WTC11 (cell line): ENCODE data around the gene BTN3A1. TPM values are rescaled to one million over a fixed set of nuclear protein-coding genes. Genes with fewer than 3 reads are reported as not detected.

Experiments used
- ATAC-seq: fragments of 200-7000 bp; cut with Tn5 transposase; 2 replicates; pipeline ENCODE4 v1.10.0; 2021; ENCODE audit warnings: mild to moderate bottlenecking, moderate library complexity
- CTCF ChIA-PET: fragments of 300-600 bp; sonication (Branson Sonifier 250); formaldehyde crosslinking; loops from one replicate; lab custom pipeline; 2021; ENCODE audit warnings: antibody characterized with exemption; lab: Charles Lee
- POLR2A ChIA-PET: fragments of 350-600 bp; sonication (Branson Sonifier 250); formaldehyde crosslinking; loops from one replicate; lab custom pipeline; 2021; ENCODE audit warnings: antibody characterized with exemption; lab: Charles Lee
- DNase-seq: peaks from one replicate; pipeline ENCODE4 v3.0.0; 2021; ENCODE audit warnings: low spot score
- H3K27ac Mint-ChIP-seq: 2 replicates; pipeline ENCODE4 v1.8.0; 2021; ENCODE audit warnings: mixed read lengths
- H3K27me3 Mint-ChIP-seq: 2 replicates; pipeline ENCODE4 v1.8.0; 2021; ENCODE audit warnings: low read depth, mild to moderate bottlenecking, moderate library complexity, mixed read lengths
- H3K36me3 Mint-ChIP-seq: 2 replicates; pipeline ENCODE4 v1.8.0; 2021; ENCODE audit warnings: mixed read lengths
- H3K4me1 Mint-ChIP-seq: 2 replicates; pipeline ENCODE4 v1.8.0; 2022; ENCODE audit warnings: mixed read lengths
- H3K4me3 Mint-ChIP-seq: 2 replicates; pipeline ENCODE4 v1.8.0; 2021; ENCODE audit warnings: mild to moderate bottlenecking, moderate library complexity, mixed read lengths
- H3K9me3 Mint-ChIP-seq: 2 replicates; pipeline ENCODE4 v1.8.0; 2021; ENCODE audit warnings: mixed read lengths
- AR ChIP-seq: fragments of 250-450 bp; sonication (Bioruptor Pico); IDR thresholded peaks from 2 replicates; pipeline ENCODE4 v1.9.0; 2021; ENCODE audit warnings: mild to moderate bottlenecking
- CREB1 ChIP-seq: sonication (generic); formaldehyde crosslinking; IDR thresholded peaks from 2 replicates; pipeline ENCODE4 v1.8.0; 2023; ENCODE audit warnings: mild to moderate bottlenecking, missing genetic modification reagents
- E2F4 ChIP-seq: sonication (generic); formaldehyde crosslinking; IDR thresholded peaks from 2 replicates; pipeline ENCODE4 v1.8.1; 2022; ENCODE audit warnings: low read depth, mild to moderate bottlenecking, moderate library complexity, missing genetic modification reagents, borderline replicate concordance
- ERG ChIP-seq: fragments of 250-450 bp; sonication (Bioruptor Pico); IDR thresholded peaks from 2 replicates; pipeline ENCODE4 v1.8.0; 2021; ENCODE audit warnings: mild to moderate bottlenecking
- FOXJ3 ChIP-seq: sonication (generic); formaldehyde crosslinking; IDR thresholded peaks from 2 replicates; pipeline ENCODE4 v1.9.0; 2021; ENCODE audit warnings: missing genetic modification reagents, mild to moderate bottlenecking, borderline replicate concordance
- FOXP1 ChIP-seq: sonication (generic); formaldehyde crosslinking; IDR thresholded peaks from 2 replicates; pipeline ENCODE4 v1.8.0; 2022; ENCODE audit warnings: missing genetic modification reagents, mild to moderate bottlenecking, moderate library complexity, borderline replicate concordance
- JUN ChIP-seq: sonication (generic); formaldehyde crosslinking; IDR thresholded peaks from 2 replicates; pipeline ENCODE4 v1.8.0; 2023; ENCODE audit warnings: mild to moderate bottlenecking, missing genetic modification reagents
- KAT7 ChIP-seq: sonication (generic); formaldehyde crosslinking; IDR thresholded peaks from 2 replicates; pipeline ENCODE4 v1.8.1; 2023; ENCODE audit warnings: missing genetic modification reagents, mild to moderate bottlenecking, borderline replicate concordance
- MYBL2 ChIP-seq: sonication (generic); formaldehyde crosslinking; IDR thresholded peaks from 2 replicates; pipeline ENCODE4 v1.8.1; 2023; ENCODE audit warnings: mild to moderate bottlenecking, moderate library complexity, missing genetic modification reagents
- NFATC4 ChIP-seq: fragments of 250-450 bp; sonication (Bioruptor Pico); IDR thresholded peaks from 2 replicates; pipeline ENCODE4 v1.9.0; 2021; ENCODE audit warnings: mild to moderate bottlenecking
- PRDM15 ChIP-seq: sonication (generic); formaldehyde crosslinking; IDR thresholded peaks from 2 replicates; pipeline ENCODE4 v1.8.0; 2022; ENCODE audit warnings: missing genetic modification reagents
- ZBTB21 ChIP-seq: sonication (generic); formaldehyde crosslinking; IDR thresholded peaks from 2 replicates; pipeline ENCODE4 v1.8.1; 2023; ENCODE audit warnings: mild to moderate bottlenecking, missing genetic modification reagents, borderline replicate concordance
- ZNF121 ChIP-seq: sonication (generic); formaldehyde crosslinking; IDR thresholded peaks from 2 replicates; pipeline ENCODE4 v1.8.0; 2023; ENCODE audit warnings: missing genetic modification reagents
- ZNF671 ChIP-seq: fragments of 250-450 bp; sonication (Bioruptor Pico); IDR thresholded peaks from 2 replicates; pipeline ENCODE4 v1.8.0; 2021; ENCODE audit warnings: mild to moderate bottlenecking
- total RNA-seq: library from RNA; stranded (reverse); gene quantifications from 3 replicates; pipeline ENCODE4 v1.2.3, GENCODE V29; 2021
- TF ChIP-seq, protein P1 (sequence below): fragments of 250-450 bp; sonication (Bioruptor Pico); IDR thresholded peaks from 2 replicates; pipeline ENCODE4 v1.9.0; 2021; ENCODE audit warnings: mild to moderate bottlenecking, borderline replicate concordance
- TF ChIP-seq, protein P2 (sequence below): sonication (generic); formaldehyde crosslinking; IDR thresholded peaks from 2 replicates; pipeline ENCODE4 v1.8.0; 2023; ENCODE audit warnings: missing genetic modification reagents, mild to moderate bottlenecking, borderline replicate concordance
- TF ChIP-seq, protein P3 (sequence below): sonication (generic); formaldehyde crosslinking; IDR thresholded peaks from 2 replicates; pipeline ENCODE4 v1.8.0; 2023; ENCODE audit warnings: missing genetic modification reagents

The BTN3A1 gene
- total RNA-seq, 1 experiment from 2014 or later: 4.5 TPM

- H3K4me1 Mint-ChIP-seq: peaks cover 27% of the 10 kb centered on the region
- no peak for TF ChIP-seq PRDM15 (CRISPR knock-in tag)
- no peak for TF ChIP-seq CREB1 (CRISPR knock-in tag)
- TF ChIP-seq, protein P1, sequence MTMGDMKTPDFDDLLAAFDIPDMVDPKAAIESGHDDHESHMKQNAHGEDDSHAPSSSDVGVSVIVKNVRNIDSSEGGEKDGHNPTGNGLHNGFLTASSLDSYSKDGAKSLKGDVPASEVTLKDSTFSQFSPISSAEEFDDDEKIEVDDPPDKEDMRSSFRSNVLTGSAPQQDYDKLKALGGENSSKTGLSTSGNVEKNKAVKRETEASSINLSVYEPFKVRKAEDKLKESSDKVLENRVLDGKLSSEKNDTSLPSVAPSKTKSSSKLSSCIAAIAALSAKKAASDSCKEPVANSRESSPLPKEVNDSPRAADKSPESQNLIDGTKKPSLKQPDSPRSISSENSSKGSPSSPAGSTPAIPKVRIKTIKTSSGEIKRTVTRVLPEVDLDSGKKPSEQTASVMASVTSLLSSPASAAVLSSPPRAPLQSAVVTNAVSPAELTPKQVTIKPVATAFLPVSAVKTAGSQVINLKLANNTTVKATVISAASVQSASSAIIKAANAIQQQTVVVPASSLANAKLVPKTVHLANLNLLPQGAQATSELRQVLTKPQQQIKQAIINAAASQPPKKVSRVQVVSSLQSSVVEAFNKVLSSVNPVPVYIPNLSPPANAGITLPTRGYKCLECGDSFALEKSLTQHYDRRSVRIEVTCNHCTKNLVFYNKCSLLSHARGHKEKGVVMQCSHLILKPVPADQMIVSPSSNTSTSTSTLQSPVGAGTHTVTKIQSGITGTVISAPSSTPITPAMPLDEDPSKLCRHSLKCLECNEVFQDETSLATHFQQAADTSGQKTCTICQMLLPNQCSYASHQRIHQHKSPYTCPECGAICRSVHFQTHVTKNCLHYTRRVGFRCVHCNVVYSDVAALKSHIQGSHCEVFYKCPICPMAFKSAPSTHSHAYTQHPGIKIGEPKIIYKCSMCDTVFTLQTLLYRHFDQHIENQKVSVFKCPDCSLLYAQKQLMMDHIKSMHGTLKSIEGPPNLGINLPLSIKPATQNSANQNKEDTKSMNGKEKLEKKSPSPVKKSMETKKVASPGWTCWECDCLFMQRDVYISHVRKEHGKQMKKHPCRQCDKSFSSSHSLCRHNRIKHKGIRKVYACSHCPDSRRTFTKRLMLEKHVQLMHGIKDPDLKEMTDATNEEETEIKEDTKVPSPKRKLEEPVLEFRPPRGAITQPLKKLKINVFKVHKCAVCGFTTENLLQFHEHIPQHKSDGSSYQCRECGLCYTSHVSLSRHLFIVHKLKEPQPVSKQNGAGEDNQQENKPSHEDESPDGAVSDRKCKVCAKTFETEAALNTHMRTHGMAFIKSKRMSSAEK: no peak
- no peak for TF ChIP-seq JUN (CRISPR knock-in tag)
- TF ChIP-seq FOXP1 (CRISPR knock-in tag): no peak
- TF ChIP-seq ERG (CRISPR knock-in tag): no peak
- TF ChIP-seq E2F4: no peak
- TF ChIP-seq ZNF121: no peak
- TF ChIP-seq NFATC4 (CRISPR knock-in tag): no peak
- TF ChIP-seq AR: no peak
- TF ChIP-seq, protein P2, sequence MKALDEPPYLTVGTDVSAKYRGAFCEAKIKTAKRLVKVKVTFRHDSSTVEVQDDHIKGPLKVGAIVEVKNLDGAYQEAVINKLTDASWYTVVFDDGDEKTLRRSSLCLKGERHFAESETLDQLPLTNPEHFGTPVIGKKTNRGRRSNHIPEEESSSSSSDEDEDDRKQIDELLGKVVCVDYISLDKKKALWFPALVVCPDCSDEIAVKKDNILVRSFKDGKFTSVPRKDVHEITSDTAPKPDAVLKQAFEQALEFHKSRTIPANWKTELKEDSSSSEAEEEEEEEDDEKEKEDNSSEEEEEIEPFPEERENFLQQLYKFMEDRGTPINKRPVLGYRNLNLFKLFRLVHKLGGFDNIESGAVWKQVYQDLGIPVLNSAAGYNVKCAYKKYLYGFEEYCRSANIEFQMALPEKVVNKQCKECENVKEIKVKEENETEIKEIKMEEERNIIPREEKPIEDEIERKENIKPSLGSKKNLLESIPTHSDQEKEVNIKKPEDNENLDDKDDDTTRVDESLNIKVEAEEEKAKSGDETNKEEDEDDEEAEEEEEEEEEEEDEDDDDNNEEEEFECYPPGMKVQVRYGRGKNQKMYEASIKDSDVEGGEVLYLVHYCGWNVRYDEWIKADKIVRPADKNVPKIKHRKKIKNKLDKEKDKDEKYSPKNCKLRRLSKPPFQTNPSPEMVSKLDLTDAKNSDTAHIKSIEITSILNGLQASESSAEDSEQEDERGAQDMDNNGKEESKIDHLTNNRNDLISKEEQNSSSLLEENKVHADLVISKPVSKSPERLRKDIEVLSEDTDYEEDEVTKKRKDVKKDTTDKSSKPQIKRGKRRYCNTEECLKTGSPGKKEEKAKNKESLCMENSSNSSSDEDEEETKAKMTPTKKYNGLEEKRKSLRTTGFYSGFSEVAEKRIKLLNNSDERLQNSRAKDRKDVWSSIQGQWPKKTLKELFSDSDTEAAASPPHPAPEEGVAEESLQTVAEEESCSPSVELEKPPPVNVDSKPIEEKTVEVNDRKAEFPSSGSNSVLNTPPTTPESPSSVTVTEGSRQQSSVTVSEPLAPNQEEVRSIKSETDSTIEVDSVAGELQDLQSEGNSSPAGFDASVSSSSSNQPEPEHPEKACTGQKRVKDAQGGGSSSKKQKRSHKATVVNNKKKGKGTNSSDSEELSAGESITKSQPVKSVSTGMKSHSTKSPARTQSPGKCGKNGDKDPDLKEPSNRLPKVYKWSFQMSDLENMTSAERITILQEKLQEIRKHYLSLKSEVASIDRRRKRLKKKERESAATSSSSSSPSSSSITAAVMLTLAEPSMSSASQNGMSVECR: no peak
- no peak for TF ChIP-seq MYBL2 (CRISPR knock-in tag)
- TF ChIP-seq FOXJ3 (CRISPR knock-in tag): no peak
- no peak for TF ChIP-seq KAT7 (CRISPR knock-in tag)
- no peak for TF ChIP-seq ZBTB21 (CRISPR knock-in tag)
- TF ChIP-seq ZNF671 (CRISPR knock-in tag): no peak
- TF ChIP-seq, protein P3, sequence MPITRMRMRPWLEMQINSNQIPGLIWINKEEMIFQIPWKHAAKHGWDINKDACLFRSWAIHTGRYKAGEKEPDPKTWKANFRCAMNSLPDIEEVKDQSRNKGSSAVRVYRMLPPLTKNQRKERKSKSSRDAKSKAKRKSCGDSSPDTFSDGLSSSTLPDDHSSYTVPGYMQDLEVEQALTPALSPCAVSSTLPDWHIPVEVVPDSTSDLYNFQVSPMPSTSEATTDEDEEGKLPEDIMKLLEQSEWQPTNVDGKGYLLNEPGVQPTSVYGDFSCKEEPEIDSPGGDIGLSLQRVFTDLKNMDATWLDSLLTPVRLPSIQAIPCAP (CRISPR knock-in tag): no peak
- TF ChIP-seq, all 79 proteins: peak for 0
- Mint-ChIP-seq H3K9me3 (no peaks in the 10 kb centered on the region), H3K36me3 (peaks cover 36% of the 10 kb centered on the region), H3K4me3 (no peak overlapping the region), H3K27me3 (no peaks in the 10 kb centered on the region), H3K27ac (no peak overlapping the region)
- POLR2A ChIA-PET: no interaction called here
- ATAC-seq: no peak
- DNase-seq: no peak
- CTCF ChIA-PET: interaction anchor here (2.4 kb wide), 1 partner anchor 47 kb away, joined by 7 read pairs; no protein-coding TSS in a partner anchor
These were observed 13.6 kb upstream of the BTN3A1 start for GRCh38 chr6:26388441-26388840.
